Caco-2 (cell line): ENCODE data around the gene KLK1. TPM values are rescaled to one million over a fixed set of nuclear protein-coding genes. Genes with fewer than 3 reads are reported as not detected.

Experiments used
- BruUV-seq: library from RNA; stranded (reverse); fragments of 400-500 nt; replicated peaks from 2 replicates; lab custom pipeline; 2021; lab: Mats Ljungman, UMichigan
- CTCF ChIA-PET: fragments of 300-600 bp; sonication (Branson Sonifier 250); formaldehyde crosslinking; loops from one replicate; lab custom pipeline; 2022; ENCODE audit warnings: antibody characterized with exemption; lab: Charles Lee
- POLR2A ChIA-PET: fragments of 300-600 bp; sonication (Branson Sonifier 250); formaldehyde crosslinking; loops from one replicate; lab custom pipeline; 2022; ENCODE audit warnings: antibody characterized with exemption; lab: Charles Lee
- DNase-seq, 2 experiments: peaks; one replicate each; pipeline versions ENCODE4 v3.0.0 to v3.0.0-alpha.2; 2020 to 2022
- H3K27me3 ChIP-seq: replicated peaks from 2 replicates; pipeline ENCODE4 v1.6.0; 2011; ENCODE audit warnings: low read length; ENCODE audit not compliant: control insufficient read depth, insufficient read depth
- H3K36me3 ChIP-seq: 2 replicates; pipeline ENCODE4 v1.5.1; 2011; ENCODE audit warnings: low read length; ENCODE audit not compliant: control insufficient read depth, insufficient read depth
- H3K4me1 ChIP-seq: fragments of 250-450 bp; sonication (Bioruptor Pico); 2 replicates; pipeline ENCODE4 v1.5.1; 2020; ENCODE audit warnings: mild to moderate bottlenecking
- H3K4me3 ChIP-seq: 2 replicates; pipeline ENCODE4 v1.5.1; 2011; ENCODE audit warnings: low read depth, mild to moderate bottlenecking, control low read depth, low read length
- H3K9me3 ChIP-seq: fragments of 250-450 bp; sonication (Bioruptor Pico); 2 replicates; pipeline ENCODE4 v1.5.1; 2020; ENCODE audit warnings: mild to moderate bottlenecking, moderate library complexity
- H3K27ac Mint-ChIP-seq: one replicate; pipeline ENCODE4 v1.8.0; 2022; ENCODE audit warnings: mixed read lengths; ENCODE audit not compliant: unreplicated experiment
- H3K27me3 Mint-ChIP-seq: one replicate; pipeline ENCODE4 v1.8.0; 2022; ENCODE audit warnings: mixed read lengths; ENCODE audit not compliant: insufficient read depth, unreplicated experiment
- H3K36me3 Mint-ChIP-seq: one replicate; pipeline ENCODE4 v1.8.0; 2022; ENCODE audit warnings: mild to moderate bottlenecking, mixed read lengths; ENCODE audit not compliant: insufficient read depth, unreplicated experiment
- H3K4me1 Mint-ChIP-seq: one replicate; pipeline ENCODE4 v1.8.0; 2022; ENCODE audit warnings: low read depth, mixed read lengths; ENCODE audit not compliant: unreplicated experiment
- H3K4me3 Mint-ChIP-seq: one replicate; pipeline ENCODE4 v1.8.0; 2022; ENCODE audit warnings: mild to moderate bottlenecking, moderate library complexity, mixed read lengths; ENCODE audit not compliant: unreplicated experiment
- H3K9me3 Mint-ChIP-seq: one replicate; pipeline ENCODE4 v1.8.0; 2022; ENCODE audit warnings: mixed read lengths; ENCODE audit not compliant: unreplicated experiment
- CTCF ChIP-seq, 2 experiments: fragments of 200-600 bp in 1 of 2; IDR thresholded peaks; 1 replicate in 1 of 2; 2 replicates in 1 of 2; pipeline versions ENCODE4 v1.5.1 to v1.8.0; 2011 to 2022; ENCODE audit warnings: antibody characterized with exemption in 1 of 2, control low read depth in 1 of 2, inconsistent platforms in 1 of 2, low read depth in 1 of 2, low read length in 1 of 2, mild to moderate bottlenecking in 1 of 2, moderate library complexity in 1 of 2; ENCODE audit not compliant: insufficient read depth in 1 of 2, severe bottlenecking in 1 of 2, unreplicated experiment in 1 of 2
- intact Hi-C: fragments of 100-400 bp; cut with micrococcal nuclease; formaldehyde crosslinking; loops from one replicate; pipeline ENCODE4 v1.10.0; 2022; ENCODE audit not compliant: unreplicated experiment
- total RNA-seq: library from RNA; stranded (reverse); gene quantifications from 2 replicates; pipeline ENCODE4 v1.2.3, GENCODE V29; 2022

Gene KLK1
- total RNA-seq, 1 experiment from 2014 or later: 0.73 TPM

GRCh38 chr19:50779504-50780457, 43.8 kb downstream of the KLK1 start:
- Mint-ChIP-seq H3K27ac (no peak overlapping the region), H3K9me3 (no peaks in the 10 kb centered on the region), H3K4me3 (no peak overlapping the region), H3K36me3 (peaks cover 21% of the 10 kb centered on the region), H3K27me3 (peaks cover 27% of the 10 kb centered on the region), H3K4me1 (no peaks in the 10 kb centered on the region)
- no peak for TF ChIP-seq CTCF (IDR thresholded peaks at IDR 0.05; ENCODE audit: insufficient read depth in 1 of 2, low read depth in 1 of 2, low read length in 1 of 2, severe bottlenecking in 1 of 2, unreplicated experiment in 1 of 2)
- BruUV-seq: no TSS peak
- intact Hi-C loops: loop anchor here (5.0 kb wide), 1 partner anchor 57 kb away; the partner anchor contains the start of gene CLEC11A
- peaks cover 7% of the 10 kb centered on the region; the same call in 1 of the 2 replicates for H3K4me1 ChIP-seq
- POLR2A ChIA-PET: no interaction called here
- H3K27me3 ChIP-seq: no peaks in the 10 kb centered on the region
- 0 out of 2 replicates have a peak, but pooled peaks cover 4% of the 10 kb centered on the region for H3K9me3 ChIP-seq
- no peak for DNase-seq
- CTCF ChIA-PET: interaction anchor here (0.5 to 1.8 kb wide), 3 partner anchors 59 to 223 kb away, joined by 3 to 11 read pairs (median 3); no protein-coding TSS in a partner anchor
- no peak overlapping the region for H3K4me3 ChIP-seq
- H3K36me3 ChIP-seq: no peaks in the 10 kb centered on the region

DNA sequence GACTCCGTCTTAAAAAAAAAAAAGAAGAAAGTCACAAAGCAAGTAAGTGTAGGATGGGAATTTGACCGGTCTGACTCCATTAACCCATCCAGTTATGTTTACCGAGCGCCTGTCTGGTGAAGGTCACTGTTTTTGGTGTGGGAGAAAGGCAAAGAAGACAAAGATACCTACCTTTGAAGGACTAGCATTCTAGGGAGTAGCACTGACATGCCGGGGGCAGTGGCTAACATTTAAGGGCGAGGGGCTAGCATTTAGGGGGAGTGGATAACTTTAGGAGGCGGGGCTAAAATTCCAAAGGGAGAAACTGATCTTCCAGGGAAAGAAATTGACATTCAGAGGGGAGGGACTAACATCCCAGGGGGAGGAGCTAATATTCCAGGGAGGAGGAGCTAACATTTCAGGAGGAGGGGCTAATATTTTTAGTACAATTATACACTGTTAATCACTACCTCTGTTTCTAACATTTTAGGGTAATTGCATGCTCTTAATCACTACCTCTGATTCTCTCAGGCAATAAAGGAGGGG, 44.6 kb downstream of the KLK1 start:
- POLR2A ChIA-PET: no interaction called here
- CTCF ChIA-PET: interaction anchor here (0.6 to 0.9 kb wide), 2 partner anchors 213 to 222 kb away, joined by 3 to 4 read pairs; no protein-coding TSS in a partner anchor
- Mint-ChIP-seq H3K4me3 (no peak overlapping the region), H3K36me3 (peaks cover 15% of the 10 kb centered on the region), H3K27ac (no peak overlapping the region), H3K9me3 (no peaks in the 10 kb centered on the region), H3K4me1 (no peaks in the 10 kb centered on the region), H3K27me3 (peaks cover 27% of the 10 kb centered on the region)
- Histone ChIP-seq H3K36me3 (no peaks in the 10 kb centered on the region), H3K4me3 (no peak overlapping the region), H3K4me1 (peaks cover 7% of the 10 kb centered on the region; the same call in 1 of the 2 replicates), H3K9me3 (0 out of 2 replicates have a peak, but pooled peaks cover 4% of the 10 kb centered on the region), H3K27me3 (no peaks in the 10 kb centered on the region)
- intact Hi-C loops: loop anchor here (1.0 kb wide), 1 partner anchor 74 kb away; no protein-coding TSS in a partner anchor
- no peak for TF ChIP-seq CTCF (IDR thresholded peaks at IDR 0.05; ENCODE audit: insufficient read depth in 1 of 2, low read depth in 1 of 2, low read length in 1 of 2, severe bottlenecking in 1 of 2, unreplicated experiment in 1 of 2)
- DNase-seq: no peak
- no TSS peak for BruUV-seq

- Histone ChIP-seq H3K36me3 (no peaks in the 10 kb centered on the region), H3K4me1 (peaks cover 7% of the 10 kb centered on the region; the same call in 1 of the 2 replicates), H3K27me3 (no peaks in the 10 kb centered on the region), H3K9me3 (0 out of 2 replicates have a peak, but pooled peaks cover 4% of the 10 kb centered on the region), H3K4me3 (no peak overlapping the region)
- Mint-ChIP-seq H3K36me3 (peaks cover 6% of the 10 kb centered on the region), H3K4me1 (no peaks in the 10 kb centered on the region), H3K9me3 (no peaks in the 10 kb centered on the region), H3K4me3 (no peak overlapping the region), H3K27ac (no peak overlapping the region), H3K27me3 (peaks cover 30% of the 10 kb centered on the region)
- CTCF ChIA-PET: no interaction called here
- intact Hi-C loops: loop anchor here (1.0 kb wide), 1 partner anchor 73 kb away; no protein-coding TSS in a partner anchor
- POLR2A ChIA-PET: no interaction called here
- no peak for DNase-seq
- no peak for TF ChIP-seq CTCF (IDR thresholded peaks at IDR 0.05; ENCODE audit: insufficient read depth in 1 of 2, low read depth in 1 of 2, low read length in 1 of 2, severe bottlenecking in 1 of 2, unreplicated experiment in 1 of 2)
- BruUV-seq: no TSS peak
Observed at GRCh38 chr19:50777830-50778303, 45.7 kb downstream of the KLK1 start.
